HL-60 (cell line): ENCODE results near the gene CTRB1.

Experiments used
- GABPA ChIP-seq: IDR thresholded peaks from 2 replicates; pipeline ENCODE4 v1.6.1; 2012; ENCODE audit warnings: low read depth
- POLR2AphosphoS5 ChIP-seq: IDR thresholded peaks from 2 replicates; pipeline ENCODE4 v1.6.1; 2012; ENCODE audit warnings: low read depth
- TF ChIP-seq, protein P1 (sequence below): IDR thresholded peaks from one replicate; pipeline ENCODE4 v1.5.1; 2011; ENCODE audit warnings: low read length, control low read depth, inconsistent platforms; ENCODE audit not compliant: insufficient read depth
- TF ChIP-seq, protein P2 (sequence below): IDR thresholded peaks from 2 replicates; pipeline ENCODE4 v1.6.1; 2012; ENCODE audit warnings: low read depth; ENCODE audit not compliant: insufficient replicate concordance

DNA sequence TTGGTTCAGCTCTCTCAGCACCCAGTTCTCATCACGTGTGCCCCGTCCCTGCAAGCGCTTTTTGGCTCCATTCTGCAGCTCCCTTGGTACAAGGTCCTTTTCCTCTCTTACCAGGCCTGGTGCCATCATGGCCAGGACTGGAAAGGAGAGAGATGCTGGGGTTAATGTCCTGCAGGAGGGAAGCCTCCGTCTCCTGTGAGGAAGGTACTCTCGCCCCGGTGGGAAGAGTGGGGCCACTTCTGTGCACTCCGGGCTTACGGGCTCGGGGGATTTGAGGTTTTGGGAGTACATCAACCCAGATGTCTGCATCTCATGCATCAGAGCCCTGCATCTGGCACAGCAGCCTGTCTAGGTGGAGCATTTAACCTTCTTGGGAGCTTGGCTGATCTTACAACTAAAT lies 22.0 kb upstream of the CTRB1 start:
- TF ChIP-seq, protein P1, sequence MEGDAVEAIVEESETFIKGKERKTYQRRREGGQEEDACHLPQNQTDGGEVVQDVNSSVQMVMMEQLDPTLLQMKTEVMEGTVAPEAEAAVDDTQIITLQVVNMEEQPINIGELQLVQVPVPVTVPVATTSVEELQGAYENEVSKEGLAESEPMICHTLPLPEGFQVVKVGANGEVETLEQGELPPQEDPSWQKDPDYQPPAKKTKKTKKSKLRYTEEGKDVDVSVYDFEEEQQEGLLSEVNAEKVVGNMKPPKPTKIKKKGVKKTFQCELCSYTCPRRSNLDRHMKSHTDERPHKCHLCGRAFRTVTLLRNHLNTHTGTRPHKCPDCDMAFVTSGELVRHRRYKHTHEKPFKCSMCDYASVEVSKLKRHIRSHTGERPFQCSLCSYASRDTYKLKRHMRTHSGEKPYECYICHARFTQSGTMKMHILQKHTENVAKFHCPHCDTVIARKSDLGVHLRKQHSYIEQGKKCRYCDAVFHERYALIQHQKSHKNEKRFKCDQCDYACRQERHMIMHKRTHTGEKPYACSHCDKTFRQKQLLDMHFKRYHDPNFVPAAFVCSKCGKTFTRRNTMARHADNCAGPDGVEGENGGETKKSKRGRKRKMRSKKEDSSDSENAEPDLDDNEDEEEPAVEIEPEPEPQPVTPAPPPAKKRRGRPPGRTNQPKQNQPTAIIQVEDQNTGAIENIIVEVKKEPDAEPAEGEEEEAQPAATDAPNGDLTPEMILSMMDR = no peak
- TF ChIP-seq, protein P2, sequence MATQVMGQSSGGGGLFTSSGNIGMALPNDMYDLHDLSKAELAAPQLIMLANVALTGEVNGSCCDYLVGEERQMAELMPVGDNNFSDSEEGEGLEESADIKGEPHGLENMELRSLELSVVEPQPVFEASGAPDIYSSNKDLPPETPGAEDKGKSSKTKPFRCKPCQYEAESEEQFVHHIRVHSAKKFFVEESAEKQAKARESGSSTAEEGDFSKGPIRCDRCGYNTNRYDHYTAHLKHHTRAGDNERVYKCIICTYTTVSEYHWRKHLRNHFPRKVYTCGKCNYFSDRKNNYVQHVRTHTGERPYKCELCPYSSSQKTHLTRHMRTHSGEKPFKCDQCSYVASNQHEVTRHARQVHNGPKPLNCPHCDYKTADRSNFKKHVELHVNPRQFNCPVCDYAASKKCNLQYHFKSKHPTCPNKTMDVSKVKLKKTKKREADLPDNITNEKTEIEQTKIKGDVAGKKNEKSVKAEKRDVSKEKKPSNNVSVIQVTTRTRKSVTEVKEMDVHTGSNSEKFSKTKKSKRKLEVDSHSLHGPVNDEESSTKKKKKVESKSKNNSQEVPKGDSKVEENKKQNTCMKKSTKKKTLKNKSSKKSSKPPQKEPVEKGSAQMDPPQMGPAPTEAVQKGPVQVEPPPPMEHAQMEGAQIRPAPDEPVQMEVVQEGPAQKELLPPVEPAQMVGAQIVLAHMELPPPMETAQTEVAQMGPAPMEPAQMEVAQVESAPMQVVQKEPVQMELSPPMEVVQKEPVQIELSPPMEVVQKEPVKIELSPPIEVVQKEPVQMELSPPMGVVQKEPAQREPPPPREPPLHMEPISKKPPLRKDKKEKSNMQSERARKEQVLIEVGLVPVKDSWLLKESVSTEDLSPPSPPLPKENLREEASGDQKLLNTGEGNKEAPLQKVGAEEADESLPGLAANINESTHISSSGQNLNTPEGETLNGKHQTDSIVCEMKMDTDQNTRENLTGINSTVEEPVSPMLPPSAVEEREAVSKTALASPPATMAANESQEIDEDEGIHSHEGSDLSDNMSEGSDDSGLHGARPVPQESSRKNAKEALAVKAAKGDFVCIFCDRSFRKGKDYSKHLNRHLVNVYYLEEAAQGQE = no peak
- TF ChIP-seq POLR2AphosphoS5 (no peak), GABPA (no peak)
